ENCODE data around the gene CPNE1. TPM values are rescaled to one million over a fixed set of nuclear protein-coding genes. Genes with fewer than 3 reads are reported as not detected.

The CPNE1 gene
- total RNA-seq, 1 donor from 2014 or later = 81.2 TPM

GRCh38 chr20:35619196-35620095 is 45.3 kb downstream of the CPNE1 start:
- no peak for DNase-seq

GRCh38 chr20:35618263-35619131 is 46.2 kb downstream of the CPNE1 start:
- no peak for DNase-seq

- peak; percentile 49 for DNase-seq
Observed at GRCh38 chr20:35617397-35618262, 47.1 kb downstream of the CPNE1 start.

- peak; percentile 17 for DNase-seq
Observed at GRCh38 chr20:35616465-35617396, 48.0 kb downstream of the CPNE1 start.

- DNase-seq = peak; percentile 93
Observed at GRCh38 chr20:35615667-35616464, 48.8 kb downstream of the CPNE1 start, which contains the start of gene SPAG4. SPAG4 (plus strand) TSS chr20:35615829; CDS start chr20:35616004, 175 bp downstream.

- no peak for DNase-seq
Observed at GRCh38 chr20:35611482-35611881, 53.2 kb downstream of the CPNE1 start.

- DNase-seq = no peak
Observed at GRCh38 chr20:35610833-35611427, 53.8 kb downstream of the CPNE1 start.

GRCh38 chr20:35607003-35607735 is 57.5 kb downstream of the CPNE1 start:
- DNase-seq = no peak

GRCh38 chr20:35606127-35606526 is 58.6 kb downstream of the CPNE1 start:
- no peak for DNase-seq

- no peak for DNase-seq
Observed at GRCh38 chr20:35604449-35604747, 60.3 kb downstream of the CPNE1 start.

GRCh38 chr20:35603695-35604448 is 60.8 kb downstream of the CPNE1 start:
- DNase-seq = no peak

GRCh38 chr20:35602851-35603495 is 61.7 kb downstream of the CPNE1 start:
- DNase-seq = no peak

- no peak for DNase-seq
Observed at GRCh38 chr20:35601990-35602389, 62.7 kb downstream of the CPNE1 start.

- DNase-seq = peak; percentile 33
Observed at GRCh38 chr20:35600993-35601973, 63.4 kb downstream of the CPNE1 start.

- no peak for DNase-seq
Observed at GRCh38 chr20:35600176-35600992, 64.3 kb downstream of the CPNE1 start.

GRCh38 chr20:35599776-35600120 is 65.0 kb downstream of the CPNE1 start:
- DNase-seq = no peak
